Neuronal stem cell (in vitro differentiated cells): ENCODE measurements around the gene MRPL58.
A peak's percentile ranks its signal among the peaks of the same experiment; 100 is the strongest.

Experiments used
- DNase-seq: peaks from one replicate; pipeline ENCODE4 v3.0.0-alpha.2; 2013; ENCODE audit warnings: low spot score
- H2AFZ ChIP-seq: one replicate; pipeline ENCODE4 v1.6.1; 2013; ENCODE audit warnings: mild to moderate bottlenecking, low read length, inconsistent platforms
- H2AK5ac ChIP-seq: 2 replicates; pipeline ENCODE4 v1.6.1; 2013; ENCODE audit warnings: low read depth, mild to moderate bottlenecking, inconsistent platforms, low read length, moderate library complexity, mixed read lengths
- H2BK120ac ChIP-seq: 2 replicates; pipeline ENCODE4 v1.6.1; 2013; ENCODE audit warnings: low read depth, mild to moderate bottlenecking, inconsistent platforms, low read length, moderate library complexity, mixed read lengths
- H2BK12ac ChIP-seq: one replicate; pipeline ENCODE4 v1.6.1; 2013; ENCODE audit warnings: low read length, inconsistent platforms
- H2BK15ac ChIP-seq: 2 replicates; pipeline ENCODE4 v1.6.1; 2013; ENCODE audit warnings: mild to moderate bottlenecking, low read length, inconsistent platforms, mixed read lengths
- H2BK5ac ChIP-seq: one replicate; pipeline ENCODE4 v1.6.1; 2013; ENCODE audit warnings: inconsistent platforms, mild to moderate bottlenecking, low read length, moderate library complexity
- H3K14ac ChIP-seq: one replicate; pipeline ENCODE4 v1.6.1; 2013; ENCODE audit warnings: low read length, inconsistent platforms
- H3K18ac ChIP-seq: 2 replicates; pipeline ENCODE4 v1.6.1; 2013; ENCODE audit warnings: low read length, inconsistent platforms
- H3K23ac ChIP-seq: 2 replicates; pipeline ENCODE4 v1.6.1; 2013; ENCODE audit warnings: low read depth, mild to moderate bottlenecking, mixed read lengths, low read length, inconsistent platforms; ENCODE audit not compliant: poor library complexity
- H3K27ac ChIP-seq: replicated peaks from 3 replicates; pipeline ENCODE4 v1.5.1; 2013; ENCODE audit warnings: low read length, inconsistent platforms
- H3K27me3 ChIP-seq, 3 experiments: 2 replicates each; pipeline ENCODE4 v1.6.1; 2013; ENCODE audit warnings: low read length in 3 of 3, mild to moderate bottlenecking in 2 of 3, inconsistent platforms in 1 of 3, low read depth in 1 of 3, mixed read lengths in 1 of 3, moderate library complexity in 1 of 3; ENCODE audit not compliant: control insufficient read depth in 3 of 3, insufficient read depth in 3 of 3
- H3K36me3 ChIP-seq, 2 donors: replicated peaks in 1 of 2; 2 replicates each; pipeline ENCODE4 v1.6.1; 2013; ENCODE audit warnings: low read length in 2 of 2; ENCODE audit not compliant: control insufficient read depth in 2 of 2, insufficient read depth in 2 of 2
- H3K4ac ChIP-seq: 2 replicates; pipeline ENCODE4 v1.6.1; 2013; ENCODE audit warnings: inconsistent platforms, mild to moderate bottlenecking, low read length, moderate library complexity
- H3K4me1 ChIP-seq, 2 donors: 1 replicate in 1 of 2; 2 replicates in 1 of 2; pipeline ENCODE4 v1.6.1; 2013; ENCODE audit warnings: low read length in 2 of 2, low read depth in 1 of 2; ENCODE audit not compliant: control insufficient read depth in 2 of 2, insufficient read depth in 1 of 2
- H3K4me2 ChIP-seq: one replicate; pipeline ENCODE4 v1.6.1; 2013; ENCODE audit warnings: mild to moderate bottlenecking, low read length, inconsistent platforms; ENCODE audit not compliant: insufficient read depth, poor library complexity, severe bottlenecking
- H3K4me3 ChIP-seq, 2 donors: 2 replicates each; pipeline ENCODE4 v1.5.1; 2013; ENCODE audit warnings: low read length in 2 of 2, mild to moderate bottlenecking in 2 of 2, inconsistent platforms in 1 of 2, moderate library complexity in 1 of 2
- H3K79me1 ChIP-seq: one replicate; pipeline ENCODE4 v1.6.1; 2013; ENCODE audit warnings: low read depth, mild to moderate bottlenecking, inconsistent platforms, low read length, moderate library complexity
- H3K9ac ChIP-seq: one replicate; pipeline ENCODE4 v1.6.1; 2013; ENCODE audit warnings: mild to moderate bottlenecking, low read depth, low read length, inconsistent platforms; ENCODE audit not compliant: poor library complexity
- H3K9me3 ChIP-seq, 2 donors: replicated peaks in 1 of 2; 2 replicates each; pipeline versions ENCODE3 to v1.6.1; 2013; ENCODE audit warnings: low read length in 2 of 2, mild to moderate bottlenecking in 2 of 2, inconsistent platforms in 1 of 2, low read depth in 1 of 2, mixed read lengths in 1 of 2, moderate library complexity in 1 of 2; ENCODE audit not compliant: control insufficient read depth in 2 of 2, insufficient read depth in 1 of 2
- H4K8ac ChIP-seq: one replicate; pipeline ENCODE4 v1.6.1; 2013; ENCODE audit warnings: low read depth, mild to moderate bottlenecking, inconsistent platforms, low read length, moderate library complexity
- H4K91ac ChIP-seq: one replicate; pipeline ENCODE4 v1.6.1; 2013; ENCODE audit warnings: low read length, low read depth, mild to moderate bottlenecking, inconsistent platforms; ENCODE audit not compliant: poor library complexity
- WGBS, 2 donors: extraction: QIAGEN DNeasy Blood & Tissue Kit; methylation state at CpG; one replicate each; pipeline ENCODE4 v1.1.7; 2013; ENCODE audit warnings: missing lambda C conversion rate in 2 of 2, mixed read lengths in 1 of 2; ENCODE audit not compliant: insufficient read length in 2 of 2, insufficient replicate concordance in 1 of 2; ENCODE audit errors: extremely low coverage in 2 of 2; 5-methylcytosine and 5-hydroxymethylcytosine counted together

Gene MRPL58

GRCh38 chr17:75003070-75003956, 9.2 kb upstream of the MRPL58 start:
- Histone ChIP-seq H3K36me3 (peaks cover 33 to 62% of the 10 kb centered on the region in 2 donors), H2BK120ac (no peak overlapping the region), H3K23ac (peak overlapping the region; percentile 80), H4K8ac (peak overlapping the region; percentile 17), H3K9ac (peak overlapping the region; percentile 21), H4K91ac (no peak overlapping the region), H3K79me1 (no peaks in the 10 kb centered on the region), H2BK12ac (no peak overlapping the region), H3K4me1 (no peaks in the 10 kb centered on the region), H2BK15ac (no peak overlapping the region), H2AFZ (no peak overlapping the region), H2BK5ac (no peak overlapping the region), H3K4me3 (peak overlapping the region in 1 of 2 donors; percentile 60), H3K9me3 (no peaks in the 10 kb centered on the region), H3K4ac (no peak overlapping the region), H3K14ac (no peak overlapping the region), H3K27ac (no peak overlapping the region), H3K18ac (no peak overlapping the region), H3K27me3 (no peaks in the 10 kb centered on the region), H3K4me2 (no peak overlapping the region), H2AK5ac (no peak overlapping the region)
- no CpG with 5 or more reads among the region's 76 CpGs for WGBS, 2 donors
- DNase-seq = no peak

- no peak overlapping the region for H3K4me2 ChIP-seq
- no peak overlapping the region for H3K9ac ChIP-seq
- no peak overlapping the region for H2BK5ac ChIP-seq
- H3K14ac ChIP-seq = no peak overlapping the region
- H3K9me3 ChIP-seq = no peaks in the 10 kb centered on the region
- H2AK5ac ChIP-seq = no peak overlapping the region
- no peak overlapping the region for H3K27ac ChIP-seq
- no peak overlapping the region for H3K23ac ChIP-seq
- H2BK15ac ChIP-seq = no peak overlapping the region
- peaks cover 33 to 60% of the 10 kb centered on the region in 2 donors for H3K36me3 ChIP-seq
- H4K8ac ChIP-seq = no peak overlapping the region
- no peaks in the 10 kb centered on the region for H3K79me1 ChIP-seq
- no peak overlapping the region for H3K18ac ChIP-seq
- no peak overlapping the region for H2BK120ac ChIP-seq
- no peak overlapping the region for H3K4me3 ChIP-seq
- no peak overlapping the region for H3K4ac ChIP-seq
- H3K4me1 ChIP-seq = no peaks in the 10 kb centered on the region
- H3K27me3 ChIP-seq = no peaks in the 10 kb centered on the region
- no peak overlapping the region for H4K91ac ChIP-seq
- WGBS, 2 donors = no CpG with 5 or more reads among the region's 19 CpGs
- no peak for DNase-seq
- H2BK12ac ChIP-seq = no peak overlapping the region
- H2AFZ ChIP-seq = no peak overlapping the region
These were observed 8.5 kb upstream of the MRPL58 start for GRCh38 chr17:75003957-75004355.

- H4K8ac ChIP-seq = no peak overlapping the region
- no peak overlapping the region for H3K4me3 ChIP-seq
- H3K23ac ChIP-seq = no peak overlapping the region
- no peak overlapping the region for H2BK120ac ChIP-seq
- no peak overlapping the region for H3K18ac ChIP-seq
- H2BK15ac ChIP-seq = no peak overlapping the region
- no peak overlapping the region for H3K4ac ChIP-seq
- WGBS, 2 donors = no CpG with 5 or more reads among the region's 3 CpGs
- no peak overlapping the region for H2AK5ac ChIP-seq
- H3K9me3 ChIP-seq = no peaks in the 10 kb centered on the region
- no peaks in the 10 kb centered on the region for H3K79me1 ChIP-seq
- H3K4me2 ChIP-seq = no peak overlapping the region
- no peak overlapping the region for H4K91ac ChIP-seq
- no peak overlapping the region for H2BK12ac ChIP-seq
- no peak for DNase-seq
- no peaks in the 10 kb centered on the region for H3K4me1 ChIP-seq
- peaks cover 30 to 56% of the 10 kb centered on the region in 2 donors for H3K36me3 ChIP-seq
- H3K9ac ChIP-seq = no peak overlapping the region
- H3K27ac ChIP-seq = no peak overlapping the region
- no peak overlapping the region for H2AFZ ChIP-seq
- no peaks in the 10 kb centered on the region for H3K27me3 ChIP-seq
- no peak overlapping the region for H2BK5ac ChIP-seq
- H3K14ac ChIP-seq = no peak overlapping the region
These were observed 8.1 kb upstream of the MRPL58 start for GRCh38 chr17:75004371-75004770.

DNA sequence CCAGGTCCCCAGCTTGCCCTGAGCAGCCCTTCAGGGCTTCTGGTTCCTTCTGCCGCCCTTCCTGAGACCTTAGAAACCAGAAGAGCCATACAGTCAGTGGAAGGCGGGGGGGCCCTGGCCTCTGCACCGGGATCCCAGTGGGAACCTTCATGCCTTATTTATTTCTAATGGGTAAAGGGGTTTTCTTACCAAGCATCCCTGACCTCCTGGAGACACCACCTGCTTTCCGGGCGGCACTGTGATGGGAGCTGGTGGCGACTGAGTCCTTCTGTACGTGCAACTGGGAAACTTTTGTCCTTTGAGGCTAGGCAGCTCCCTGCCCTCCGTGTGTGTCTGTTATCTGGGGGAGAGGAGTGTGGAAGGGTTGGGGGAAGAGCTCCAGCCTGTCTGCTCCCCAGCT, 7.2 kb upstream of the MRPL58 start:
- no peak for DNase-seq
- no peak overlapping the region for H2BK5ac ChIP-seq
- no CpG with 5 or more reads among the region's 8 CpGs for WGBS, 2 donors
- H4K91ac ChIP-seq = no peak overlapping the region
- no peak overlapping the region for H3K27ac ChIP-seq
- no peak overlapping the region for H2BK12ac ChIP-seq
- H4K8ac ChIP-seq = no peak overlapping the region
- H3K4me3 ChIP-seq = no peak overlapping the region
- H2AFZ ChIP-seq = no peak overlapping the region
- no peak overlapping the region for H2AK5ac ChIP-seq
- no peak overlapping the region for H3K9ac ChIP-seq
- H3K9me3 ChIP-seq = no peaks in the 10 kb centered on the region
- H2BK120ac ChIP-seq = no peak overlapping the region
- H3K4me1 ChIP-seq = no peaks in the 10 kb centered on the region
- no peak overlapping the region for H3K14ac ChIP-seq
- no peaks in the 10 kb centered on the region for H3K27me3 ChIP-seq
- H2BK15ac ChIP-seq = no peak overlapping the region
- H3K18ac ChIP-seq = no peak overlapping the region
- H3K79me1 ChIP-seq = no peaks in the 10 kb centered on the region
- H3K4me2 ChIP-seq = no peak overlapping the region
- no peak overlapping the region for H3K23ac ChIP-seq
- no peak overlapping the region for H3K4ac ChIP-seq
- H3K36me3 ChIP-seq = peaks cover 25 to 50% of the 10 kb centered on the region in 2 donors
